K562 (cell line): ENCODE measurements around the gene TPD52L2. TPM values are rescaled to one million over a fixed set of nuclear protein-coding genes. Genes with fewer than 3 reads are reported as not detected.

Experiments
- ATAC-seq: fragments of 200-7000 bp; cut with Tn5 transposase; 3 replicates; pipeline ENCODE4 v1.9.1; 2020; ENCODE audit warnings: moderate library complexity
- BruUV-seq: library from RNA; stranded (reverse); fragments of 400-500 nt; replicated peaks from 2 replicates; lab custom pipeline; 2021; lab: Mats Ljungman, UMichigan
- CTCF ChIA-PET: fragments of 300-600 bp; formaldehyde crosslinking; extraction: SDS; loops from one replicate; lab custom pipeline; 2021; ENCODE audit warnings: low intra/inter-chr PET ratio; lab: Yijun Ruan, JAX
- POLR2A ChIA-PET: fragments of 300-600, 350-650 bp; sonication (Branson Sonifier 250); formaldehyde crosslinking; extraction: SDS; loops from one replicate; lab custom pipeline; 2021; ENCODE audit warnings: antibody characterized with exemption, inconsistent platforms; lab: Yijun Ruan, JAX
- DNase-seq, 4 experiments: peaks; one replicate each; pipeline versions ENCODE4 v3.0.0 to v3.0.0-alpha.2; 2011 to 2018; ENCODE audit warnings: low spot score in 3 of 4, mixed read lengths in 3 of 4; ENCODE audit errors: extremely low read depth in 1 of 4
- FAIRE-seq: peaks from 2 replicates; lab custom pipeline; 2011; peaks lifted over from hg19 to GRCh38; lab: Jason Lieb, UNC
- H2AFZ ChIP-seq: 2 replicates; pipeline ENCODE4 v1.6.0; 2011; ENCODE audit warnings: low read depth, low read length, control low read depth, inconsistent platforms
- H3K27ac ChIP-seq: fragments of 200-600 bp; 3 replicates; pipeline ENCODE4 v1.8.0; 2011; ENCODE audit warnings: low read depth, mild to moderate bottlenecking, control low read depth, inconsistent platforms, low read length, moderate library complexity, mixed read lengths; ENCODE audit errors: extremely low read depth
- H3K27me3 ChIP-seq, 2 experiments: fragments of 300-600 bp in 1 of 2; 2 replicates in 1 of 2; 3 replicates in 1 of 2; pipeline versions ENCODE4 v1.6.0 to v1.8.0; 2011; ENCODE audit warnings: inconsistent platforms in 2 of 2, low read length in 2 of 2, mild to moderate bottlenecking in 1 of 2, mixed read lengths in 1 of 2, moderate library complexity in 1 of 2; ENCODE audit not compliant: control insufficient read depth in 2 of 2, insufficient read depth in 2 of 2
- H3K36me3 ChIP-seq: fragments of 300-600 bp; 3 replicates; pipeline ENCODE4 v1.8.0; 2011; ENCODE audit warnings: mild to moderate bottlenecking, low read length, inconsistent platforms; ENCODE audit not compliant: control insufficient read depth, insufficient read depth
- H3K4me1 ChIP-seq, 2 experiments: fragments of 200-600 bp in 1 of 2; replicated peaks in 1 of 2; 2 replicates in 1 of 2; 3 replicates in 1 of 2; pipeline versions ENCODE4 v1.5.1 to v1.8.0; 2011; ENCODE audit warnings: inconsistent platforms in 2 of 2, low read length in 2 of 2, mild to moderate bottlenecking in 1 of 2, mixed read lengths in 1 of 2, moderate library complexity in 1 of 2; ENCODE audit not compliant: control insufficient read depth in 2 of 2, insufficient read depth in 2 of 2
- H3K4me2 ChIP-seq: 2 replicates; pipeline ENCODE4 v1.6.1; 2011; ENCODE audit warnings: low read length, control low read depth, inconsistent platforms, mixed read lengths; ENCODE audit not compliant: insufficient read depth
- H3K4me3 ChIP-seq: fragments of 200-600 bp; sonication (generic), shearing (Covaris generic); 2 replicates; pipeline ENCODE4 v1.5.1; 2016; ENCODE audit warnings: control low read depth, inconsistent platforms
- H3K79me2 ChIP-seq: fragments of 200-600 bp; 3 replicates; pipeline ENCODE4 v1.8.0; 2011; ENCODE audit warnings: low read length, inconsistent platforms; ENCODE audit not compliant: control insufficient read depth, insufficient read depth
- H3K9ac ChIP-seq, 2 experiments: 2 replicates each; pipeline versions ENCODE4 v1.6.0 to v1.6.1; 2011; ENCODE audit warnings: low read depth in 2 of 2, low read length in 2 of 2, control low read depth in 1 of 2, inconsistent platforms in 1 of 2, mild to moderate bottlenecking in 1 of 2, mixed read lengths in 1 of 2; ENCODE audit not compliant: insufficient read depth in 1 of 2
- H3K9me1 ChIP-seq: one replicate; pipeline ENCODE4 v1.6.0; 2011; ENCODE audit warnings: inconsistent platforms, mild to moderate bottlenecking, low read length, moderate library complexity; ENCODE audit not compliant: control insufficient read depth, insufficient read depth
- H3K9me3 ChIP-seq: replicated peaks from 2 replicates; pipeline ENCODE4 v1.5.1; 2011; ENCODE audit warnings: low read depth, low read length, inconsistent platforms; ENCODE audit not compliant: control insufficient read depth, insufficient read depth
- H4K20me1 ChIP-seq: replicated peaks from 2 replicates; pipeline ENCODE4 v1.6.1; 2011; ENCODE audit warnings: low read length, inconsistent platforms, mixed read lengths; ENCODE audit not compliant: control insufficient read depth, insufficient read depth
- ARID4B ChIP-seq: sonication (generic); formaldehyde crosslinking; IDR thresholded peaks from 2 replicates; pipeline ENCODE4 v1.8.0; 2022; ENCODE audit warnings: mild to moderate bottlenecking, missing genetic modification reagents
- HLTF ChIP-seq: fragments of 450-650 bp; IDR thresholded peaks from 2 replicates; pipeline ENCODE4 v1.6.1; 2016
- MAFF ChIP-seq: IDR thresholded peaks from 2 replicates; pipeline ENCODE4 v1.6.1; 2012; ENCODE audit warnings: low read length, improper control_type of control experiment
- RNF219 ChIP-seq: fragments of 250-450 bp; sonication (Bioruptor Pico); IDR thresholded peaks from 2 replicates; pipeline ENCODE4 v1.5.0; 2022; ENCODE audit warnings: mild to moderate bottlenecking
- TARDBP ChIP-seq: fragments of 450-650 bp; IDR thresholded peaks from 2 replicates; pipeline ENCODE4 v1.6.1; 2016
- ZNF24 ChIP-seq: fragments of 450-650 bp; IDR thresholded peaks from 2 replicates; pipeline ENCODE4 v1.6.1; 2016
- ZNF57 ChIP-seq: fragments of 450-650 bp; formaldehyde crosslinking; IDR thresholded peaks from 2 replicates; pipeline ENCODE4 v1.4.0; 2020; ENCODE audit warnings: mild to moderate bottlenecking, moderate library complexity
- WGBS: fragments of 100-300 bp; shearing (Covaris generic); methylation state at CpG from one replicate; pipeline ENCODE4 v1.1.6; 2016; ENCODE audit warnings: low coverage, mixed read lengths; ENCODE audit not compliant: insufficient coverage; ENCODE audit errors: missing lambda C conversion rate; 5-methylcytosine and 5-hydroxymethylcytosine counted together
- in situ Hi-C: fragments of 300-500 bp; cut with MboI; formaldehyde crosslinking; loops from 4 replicates; pipeline ENCODE4 v1.15.0; 2018; ENCODE audit warnings: inconsistent platforms, mixed read lengths
- intact Hi-C: fragments of 100-400 bp; cut with micrococcal nuclease; formaldehyde crosslinking; loops from 2 replicates; pipeline ENCODE4 v1.14.2; 2022
- polyA plus RNA-seq, 8 experiments: library from polyadenylated mRNA; depleted of rRNA in 4 of 8; stranded (reverse) in 5 of 8; unstranded in 3 of 8; fragments of >200 nt; fragmentation: Nextera tagmentation in 2 of 8; fragmentation: Illumina TruSeq in 1 of 8; extraction: Ambion mirVana in 2 of 8; extraction: Trizol in 1 of 8; gene quantifications; 2 replicates each; pipeline versions ENCODE4 v1.2.1 to v1.2.3, GENCODE V29; 2011 to 2014; ENCODE audit warnings: inconsistent platforms in 1 of 8, missing spikeins in 1 of 8
- total RNA-seq, 7 experiments: library from RNA; depleted of rRNA in 6 of 7; stranded (reverse); fragments of >200 nt in 6 of 7; fragmentation: Illumina TruSeq in 2 of 7; extraction: Trizol in 2 of 7; gene quantifications; 2 replicates each; pipeline versions ENCODE4 v1.2.1 to v1.2.3, GENCODE V29; 2011 to 2021; ENCODE audit warnings: low replicate concordance in 1 of 7

The TPD52L2 gene
- total and polyA plus RNA-seq, 9 of the 15 experiments (the other 6 are each of a cell fraction or from before 2014, with no cell fraction given) = 1.9 to 117 (median 74.6) TPM

GRCh38 chr20:63893999-63894357, 28.9 kb downstream of the TPD52L2 start:
- H3K4me2 ChIP-seq = peak overlapping the region; percentile 80
- H3K27me3 ChIP-seq = no peaks in the 10 kb centered on the region
- H3K79me2 ChIP-seq = peaks cover 36% of the 10 kb centered on the region
- H3K36me3 ChIP-seq = peaks cover 43% of the 10 kb centered on the region; the same call in 2 of the 3 replicates
- ATAC-seq = no peak
- WGBS = 54% methylated on average over 6 of the region's 6 CpGs
- H4K20me1 ChIP-seq = peaks cover 24% of the 10 kb centered on the region
- H3K9me3 ChIP-seq = no peaks in the 10 kb centered on the region
- intact Hi-C loops = no loop called here
- peaks cover 27 to 42% of the 10 kb centered on the region in 2 experiments for H3K4me1 ChIP-seq
- in situ Hi-C loops = no loop called here
- H3K9me1 ChIP-seq = no peaks in the 10 kb centered on the region
- BruUV-seq = no TSS peak
- peak; percentile 44 for FAIRE-seq
- H3K9ac ChIP-seq = peak overlapping the region in 1 of 2 experiments; percentile 89; a peak in 2 of 4 replicates
- TF ChIP-seq MAFF (no peak), HLTF (no peak)
- H3K27ac ChIP-seq = no peak overlapping the region
- H3K4me3 ChIP-seq = peak overlapping the region; percentile 61
- DNase-seq = no peak
- POLR2A ChIA-PET = interaction anchor here (0.6 to 1.6 kb wide), 6 partner anchors 12 to 84 kb away, joined by 3 to 12 read pairs (median 3); partner anchors contain the start of gene TPD52L2
- H2AFZ ChIP-seq = no peak overlapping the region
- CTCF ChIA-PET = interaction anchor here (0.6 kb wide), 1 partner anchor 584 kb away, joined by 3 read pairs; no protein-coding TSS in a partner anchor

- in situ Hi-C loops (no loop called here), intact Hi-C loops (no loop called here)
- FAIRE-seq (peak; percentile 94), ATAC-seq (peak; percentile 92), DNase-seq (peak; percentile 97 to 100 (median 100))
- ChIA-PET CTCF (no interaction called here), POLR2A (interaction anchor here (0.6 to 1.6 kb wide), 9 partner anchors 11 to 374 kb away, joined by 3 to 12 read pairs (median 3); partner anchors contain the start of genes PPDPF and TPD52L2)
- Histone ChIP-seq H3K9me1 (no peaks in the 10 kb centered on the region), H3K4me2 (peak within 1 kb of the TSS; percentile 92), H3K9me3 (no peaks in the 10 kb centered on the region), H3K27ac (peak within 1 kb of the TSS; percentile 78), H3K4me3 (peak within 1 kb of the TSS; percentile 61), H3K79me2 (peaks cover 42% of the 10 kb centered on the region), H3K4me1 (peaks cover 30 to 45% of the 10 kb centered on the region in 2 experiments), H3K27me3 (no peaks in the 10 kb centered on the region), H3K36me3 (peaks cover 40% of the 10 kb centered on the region; the same call in 2 of the 3 replicates), H3K9ac (peak within 1 kb of the TSS; percentile 85 to 89), H4K20me1 (peaks cover 27% of the 10 kb centered on the region), H2AFZ (peak within 1 kb of the TSS; percentile 93)
- 7% methylated on average over 56 of the region's 82 CpGs for WGBS
- no TSS peak for BruUV-seq
- TF ChIP-seq ZNF57 (CRISPR knock-in tag) (no peak), RNF219 (CRISPR knock-in tag) (no peak), ZNF24 (no peak), TARDBP (peak; percentile 99), ARID4B (CRISPR knock-in tag) (no peak)
These were observed 29.5 kb downstream of the TPD52L2 start, which contains the start of gene DNAJC5 for GRCh38 chr20:63894358-63895201. TSS of gene DNAJC5 (plus strand) at chr20:63895126. CDS start at chr20:63928346, 33,220 bp downstream.
